SKM-1 treated with dmso at 0.1 percent for 144 hours (cell line): Measurements from ENCODE around the gene LAMA3.

Source experiments
- DNase-seq: peaks from one replicate; lab custom pipeline; 2025; ENCODE audit not compliant: unreplicated experiment; lab: John Stamatoyannopoulos, UW

Gene LAMA3

GRCh38 chr18:23990474-23991410 is 301.5 kb downstream of the LAMA3 start:
- DNase-seq, result no peak

DNA sequence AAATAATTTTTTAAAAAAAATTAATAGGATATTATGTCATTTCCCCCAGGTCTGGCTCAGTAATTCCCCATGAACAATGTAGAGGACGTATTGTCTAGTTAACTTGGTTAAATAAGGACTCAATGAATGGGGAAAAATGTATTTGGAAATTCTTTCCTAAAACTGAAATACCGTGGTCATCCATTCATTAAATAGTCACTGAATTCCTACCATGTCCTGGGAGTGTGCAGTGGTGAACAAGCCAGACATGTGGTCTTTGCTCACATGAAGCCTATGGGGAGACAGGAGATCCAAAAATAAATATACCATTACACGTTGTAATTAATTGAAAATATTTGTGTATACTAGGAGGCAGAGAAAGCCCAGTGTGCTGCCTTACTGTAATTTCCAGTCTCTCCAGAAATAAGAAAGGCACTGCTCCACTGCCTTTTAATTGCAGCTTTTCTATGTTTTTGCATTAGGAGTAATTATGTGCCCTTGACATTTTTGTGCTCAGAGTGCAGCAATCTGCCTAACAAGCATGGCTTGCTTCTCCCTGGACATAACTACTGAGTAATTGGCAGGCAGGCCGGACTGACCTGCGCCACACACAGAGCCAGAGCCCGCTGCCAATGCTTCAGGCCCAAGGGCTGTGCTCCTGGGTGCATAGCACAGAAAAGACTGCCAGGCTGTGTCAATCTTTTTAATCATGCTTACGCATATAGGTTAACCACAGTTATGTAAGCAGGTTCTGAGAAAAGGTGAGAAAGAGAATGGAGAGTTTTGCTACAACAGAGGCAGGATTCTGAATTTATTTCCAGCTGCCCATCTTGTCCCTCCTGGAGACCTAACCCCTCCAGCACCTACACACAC is 303.1 kb downstream of the LAMA3 start:
- DNase-seq, result no peak

GRCh38 chr18:23992941-23993280 is 303.7 kb downstream of the LAMA3 start:
- DNase-seq, result no peak

- DNase-seq, result no peak
Measured at GRCh38 chr18:23994361-23994902, 305.2 kb downstream of the LAMA3 start.

DNA sequence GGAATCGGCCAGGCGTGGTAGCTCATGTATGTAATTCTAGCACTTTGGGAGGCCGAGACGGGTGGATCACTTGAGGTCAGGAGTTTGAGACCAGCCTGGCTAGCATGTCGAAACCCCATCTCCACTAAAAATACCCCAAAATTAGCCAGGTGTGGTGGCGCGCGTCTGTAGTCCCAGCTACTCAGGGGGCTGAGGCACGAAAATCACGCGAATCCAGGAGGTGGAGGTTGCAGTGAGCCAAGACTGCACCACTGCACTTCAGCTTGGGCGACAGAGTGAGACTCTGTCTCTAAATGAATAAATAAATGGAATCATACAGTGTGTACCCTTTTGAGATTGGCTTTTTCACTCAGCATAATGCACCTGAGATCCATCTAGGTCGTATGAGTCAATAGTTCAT is 305.9 kb downstream of the LAMA3 start:
- no peak for DNase-seq

- no peak for DNase-seq
Measured at GRCh38 chr18:23998018-23998417, 308.8 kb downstream of the LAMA3 start.

DNA sequence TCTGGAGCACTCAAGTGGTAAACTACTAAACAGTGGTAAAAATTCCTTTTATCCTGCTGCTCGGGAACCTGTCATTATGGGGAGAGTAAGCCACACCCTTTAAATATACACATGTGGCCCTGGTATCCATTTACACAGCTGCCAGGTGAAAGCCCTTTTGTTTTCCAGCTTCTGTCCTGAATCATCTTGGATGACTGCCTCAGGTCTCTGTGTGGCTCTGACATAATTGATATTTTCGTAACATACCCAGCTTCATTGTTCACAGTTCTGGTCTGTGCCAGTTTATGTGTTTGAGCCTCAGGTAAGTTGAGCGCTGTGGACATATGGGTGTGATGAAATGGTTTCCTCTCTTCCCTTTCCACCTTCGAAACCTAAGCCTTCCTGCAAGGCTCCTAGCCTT is 309.6 kb downstream of the LAMA3 start:
- DNase-seq, result no peak

DNA sequence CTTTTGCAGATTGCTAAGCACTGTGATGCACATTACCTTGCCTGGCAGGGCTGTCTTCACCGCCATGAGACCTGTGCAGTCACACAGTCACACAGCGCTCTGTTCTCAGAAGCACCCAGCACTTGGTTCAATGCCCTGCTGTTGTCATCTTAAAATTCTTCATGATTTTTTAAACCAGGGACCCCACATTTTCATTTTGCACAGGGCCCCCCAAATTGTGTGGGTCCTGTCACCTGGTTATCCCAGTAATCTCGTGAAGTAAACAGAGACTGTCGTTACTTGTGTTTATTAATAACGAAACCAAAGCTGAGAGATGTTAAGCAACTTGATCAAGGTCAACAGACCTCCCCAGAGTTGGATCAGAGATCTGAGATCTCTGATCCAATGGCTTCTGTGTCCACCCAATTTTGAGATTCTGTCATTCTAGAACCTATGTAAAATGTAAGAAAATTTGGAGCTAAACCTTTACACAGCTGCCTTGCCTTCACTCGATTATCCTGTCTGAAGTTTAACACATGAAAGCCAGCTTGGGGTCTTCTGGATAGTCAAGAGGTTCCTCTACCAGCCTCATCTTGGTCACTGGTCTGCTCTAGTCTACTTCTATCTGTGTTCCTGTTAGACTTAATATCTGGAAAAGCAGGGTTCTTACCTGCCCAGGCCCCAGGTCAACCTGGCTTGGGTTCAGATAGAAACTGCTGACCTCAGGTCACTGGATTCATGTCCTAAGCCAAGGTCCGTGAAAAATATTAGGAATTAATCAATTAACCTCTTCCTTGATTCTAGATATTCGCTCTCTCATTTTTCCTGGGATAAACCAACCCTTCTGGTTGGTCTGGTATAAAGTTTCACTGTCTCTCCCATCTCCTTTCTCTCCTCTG is 311.6 kb downstream of the LAMA3 start:
- DNase-seq, result no peak

DNA sequence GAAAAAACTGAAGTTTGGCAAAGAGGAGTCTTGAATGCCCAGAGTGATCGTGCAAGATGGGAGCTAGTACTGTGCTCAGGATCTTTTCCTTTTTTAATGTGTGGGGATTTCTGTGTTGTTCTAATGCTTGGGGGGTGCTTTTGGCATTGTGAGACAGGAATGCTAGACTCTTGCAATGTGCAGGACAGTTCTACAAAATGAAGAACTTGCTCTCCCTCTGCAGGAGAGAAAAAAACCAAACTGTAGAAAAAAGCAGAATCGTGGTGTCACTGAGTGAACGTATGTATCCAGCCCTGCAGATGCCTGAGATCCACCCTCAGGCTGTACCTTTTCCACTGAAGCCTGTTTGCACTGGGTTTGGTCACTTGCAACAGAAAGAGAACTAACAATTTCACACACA is 313.2 kb downstream of the LAMA3 start:
- DNase-seq, result no peak

GRCh38 chr18:24003288-24003687 is 314.0 kb downstream of the LAMA3 start:
- no peak for DNase-seq

- DNase-seq, result no peak
Measured at GRCh38 chr18:24003903-24004640, 314.8 kb downstream of the LAMA3 start.
